Nephron progenitor cell (in vitro differentiated cells): ENCODE results near the gene LRP8.

ENCODE experiments used
- DNase-seq: peaks from one replicate; pipeline ENCODE4 v3.0.0; 2021
- H3K27ac Mint-ChIP-seq: 2 replicates; pipeline ENCODE4 v1.8.0; 2021; ENCODE audit warnings: mild to moderate bottlenecking, moderate library complexity, mixed read lengths
- H3K27me3 Mint-ChIP-seq: 2 replicates; pipeline ENCODE4 v1.8.0; 2021; ENCODE audit warnings: mild to moderate bottlenecking, low read depth, mixed read lengths; ENCODE audit not compliant: poor library complexity
- H3K36me3 Mint-ChIP-seq: 2 replicates; pipeline ENCODE4 v1.8.0; 2021; ENCODE audit warnings: low read depth, mixed read lengths
- H3K4me1 Mint-ChIP-seq: 2 replicates; pipeline ENCODE4 v1.8.0; 2021; ENCODE audit warnings: mixed read lengths
- H3K4me3 Mint-ChIP-seq: 2 replicates; pipeline ENCODE4 v1.8.0; 2021; ENCODE audit warnings: mild to moderate bottlenecking, moderate library complexity, mixed read lengths
- H3K9me3 Mint-ChIP-seq: 2 replicates; pipeline ENCODE4 v1.8.0; 2021; ENCODE audit warnings: mild to moderate bottlenecking, moderate library complexity, mixed read lengths
- CTCF ChIP-seq: fragments of 200-600 bp; sonication (generic); IDR thresholded peaks from 2 replicates; pipeline ENCODE4 v1.5.0; 2021; ENCODE audit warnings: antibody characterized with exemption

Gene LRP8

GRCh38 chr1:53343831-53344668 lies 16.2 kb upstream of the LRP8 start:
- H3K9me3 Mint-ChIP-seq = no peaks in the 10 kb centered on the region
- H3K36me3 Mint-ChIP-seq = no peaks in the 10 kb centered on the region
- DNase-seq = no peak
- no peak for TF ChIP-seq CTCF
- no peaks in the 10 kb centered on the region for H3K27me3 Mint-ChIP-seq
- no peak overlapping the region for H3K27ac Mint-ChIP-seq
- H3K4me3 Mint-ChIP-seq = no peak overlapping the region
- H3K4me1 Mint-ChIP-seq = peaks cover 25% of the 10 kb centered on the region

- TF ChIP-seq CTCF = no peak
- Mint-ChIP-seq H3K4me3 (no peak overlapping the region), H3K9me3 (no peaks in the 10 kb centered on the region), H3K27me3 (no peaks in the 10 kb centered on the region), H3K4me1 (peaks cover 17% of the 10 kb centered on the region), H3K36me3 (no peaks in the 10 kb centered on the region), H3K27ac (no peak overlapping the region)
- no peak for DNase-seq
These were observed 15.0 kb upstream of the LRP8 start for GRCh38 chr1:53342735-53343470.

GRCh38 chr1:53341961-53342707 lies 14.3 kb upstream of the LRP8 start:
- Mint-ChIP-seq H3K36me3 (no peaks in the 10 kb centered on the region), H3K9me3 (no peaks in the 10 kb centered on the region), H3K27ac (no peak overlapping the region), H3K27me3 (peaks cover under 1% of the 10 kb centered on the region), H3K4me3 (no peak overlapping the region), H3K4me1 (peaks cover 9% of the 10 kb centered on the region)
- TF ChIP-seq CTCF = no peak
- no peak for DNase-seq

GRCh38 chr1:53341521-53341895 lies 13.6 kb upstream of the LRP8 start:
- Mint-ChIP-seq H3K4me3 (no peak overlapping the region), H3K27me3 (peaks cover 3% of the 10 kb centered on the region), H3K36me3 (no peaks in the 10 kb centered on the region), H3K4me1 (peaks cover 3% of the 10 kb centered on the region), H3K9me3 (no peaks in the 10 kb centered on the region), H3K27ac (no peak overlapping the region)
- no peak for TF ChIP-seq CTCF
- DNase-seq = no peak

GRCh38 chr1:53340660-53341520 lies 13.0 kb upstream of the LRP8 start:
- H3K9me3 Mint-ChIP-seq = no peaks in the 10 kb centered on the region
- no peak for TF ChIP-seq CTCF
- H3K27me3 Mint-ChIP-seq = peaks cover 3% of the 10 kb centered on the region
- no peak overlapping the region for H3K4me3 Mint-ChIP-seq
- H3K36me3 Mint-ChIP-seq = no peaks in the 10 kb centered on the region
- no peak for DNase-seq
- no peak overlapping the region for H3K27ac Mint-ChIP-seq
- no peaks in the 10 kb centered on the region for H3K4me1 Mint-ChIP-seq
